GM12874 (cell line): ENCODE measurements around the gene MOB4.

Experiments used
- CTCF ChIP-seq: IDR thresholded peaks from 2 replicates; pipeline ENCODE4 v1.5.1; 2011; ENCODE audit warnings: low read depth, mild to moderate bottlenecking, control low read depth, low read length, moderate library complexity; ENCODE audit not compliant: insufficient read depth

The MOB4 gene

DNA sequence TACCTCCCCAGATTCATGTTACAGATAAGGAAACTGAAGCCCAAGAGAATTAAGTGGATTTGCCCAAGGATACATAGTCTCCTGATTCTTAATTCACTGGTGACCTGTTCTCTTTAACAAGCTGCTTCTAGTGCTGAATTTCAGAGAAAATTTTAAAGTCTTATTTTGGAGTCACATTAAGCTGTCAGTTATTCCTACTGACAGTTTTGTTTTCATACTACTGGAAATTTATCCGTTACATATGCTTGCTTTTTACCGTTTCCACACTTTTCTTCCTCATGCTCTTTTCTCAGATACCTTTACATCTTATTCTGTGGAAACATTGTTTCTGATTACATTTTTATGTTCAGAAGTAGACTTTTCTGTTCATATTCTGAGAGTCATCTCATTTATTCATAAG is 1.3 kb downstream of the MOB4 start:
- no peak for TF ChIP-seq CTCF

- TF ChIP-seq CTCF = no peak
Observed at GRCh38 chr2:197538412-197538811, 22.5 kb downstream of the MOB4 start.

GRCh38 chr2:197539734-197540133 is 23.9 kb downstream of the MOB4 start:
- TF ChIP-seq CTCF = no peak

GRCh38 chr2:197543206-197543605 is 27.3 kb downstream of the MOB4 start:
- no peak for TF ChIP-seq CTCF

GRCh38 chr2:197547163-197547900 is 31.5 kb downstream of the MOB4 start:
- TF ChIP-seq CTCF = no peak

- no peak for TF ChIP-seq CTCF
Observed at GRCh38 chr2:197548582-197548981, 32.7 kb downstream of the MOB4 start.

GRCh38 chr2:197555467-197555866 is 39.6 kb downstream of the MOB4 start:
- TF ChIP-seq CTCF = no peak
